Measurements from ENCODE around the gene USP40. TPM values are rescaled to one million over a fixed set of nuclear protein-coding genes. Genes with fewer than 3 reads are reported as not detected.

Gene USP40
- total RNA-seq, 1 donor from 2014 or later, result 10.3 TPM

GRCh38 chr2:233448220-233448559, 118.4 kb downstream of the USP40 start:
- intact Hi-C loops (cut with micrococcal nuclease), result no loop called here

- intact Hi-C loops (cut with micrococcal nuclease), result no loop called here
Observed at GRCh38 chr2:233447506-233448219, 118.9 kb downstream of the USP40 start.

GRCh38 chr2:233446606-233447305, 119.8 kb downstream of the USP40 start:
- intact Hi-C loops (cut with micrococcal nuclease), result no loop called here

GRCh38 chr2:233446121-233446520, 120.5 kb downstream of the USP40 start:
- intact Hi-C loops (cut with micrococcal nuclease), result no loop called here

- intact Hi-C loops (cut with micrococcal nuclease), result no loop called here
Observed at GRCh38 chr2:233445152-233445830, 121.3 kb downstream of the USP40 start.

GRCh38 chr2:233444501-233444900, 122.1 kb downstream of the USP40 start:
- intact Hi-C loops (cut with micrococcal nuclease), result loop anchor here (5.0 kb wide), 1 partner anchor 837 kb away; no protein-coding TSS in a partner anchor

- intact Hi-C loops (cut with micrococcal nuclease), result loop anchor here (1.0 to 5.0 kb wide), 10 partner anchors 21 to 836 kb away; partner anchors contain the start of genes ATG16L1 and DGKD
Observed at GRCh38 chr2:233443511-233444183, 122.9 kb downstream of the USP40 start.

GRCh38 chr2:233442028-233442310, 124.6 kb downstream of the USP40 start:
- intact Hi-C loops (cut with micrococcal nuclease), result loop anchor here (2.0 to 5.0 kb wide), 2 partner anchors 269 to 835 kb away; no protein-coding TSS in a partner anchor

- intact Hi-C loops (cut with micrococcal nuclease), result loop anchor here (2.0 to 5.0 kb wide), 2 partner anchors 269 to 834 kb away; no protein-coding TSS in a partner anchor
Observed at GRCh38 chr2:233441161-233442027, 125.2 kb downstream of the USP40 start.

GRCh38 chr2:233440714-233441113, 125.9 kb downstream of the USP40 start:
- intact Hi-C loops (cut with micrococcal nuclease), result loop anchor here (5.0 kb wide), 1 partner anchor 833 kb away; no protein-coding TSS in a partner anchor

- intact Hi-C loops (cut with micrococcal nuclease), result loop anchor here (5.0 kb wide), 1 partner anchor 833 kb away; no protein-coding TSS in a partner anchor
Observed at GRCh38 chr2:233440314-233440713, 126.3 kb downstream of the USP40 start.

- intact Hi-C loops (cut with micrococcal nuclease), result no loop called here
Observed at GRCh38 chr2:233439191-233439590, 127.4 kb downstream of the USP40 start.

- intact Hi-C loops (cut with micrococcal nuclease), result no loop called here
Observed at GRCh38 chr2:233438573-233439147, 127.9 kb downstream of the USP40 start.

- intact Hi-C loops (cut with micrococcal nuclease), result no loop called here
Observed at GRCh38 chr2:233437439-233437955, 129.1 kb downstream of the USP40 start.

GRCh38 chr2:233436691-233437438, 129.7 kb downstream of the USP40 start:
- intact Hi-C loops (cut with micrococcal nuclease), result no loop called here

- intact Hi-C loops (cut with micrococcal nuclease), result no loop called here
Observed at GRCh38 chr2:233436191-233436581, 130.4 kb downstream of the USP40 start.

GRCh38 chr2:233435436-233436190, 131.0 kb downstream of the USP40 start:
- intact Hi-C loops (cut with micrococcal nuclease), result no loop called here

- intact Hi-C loops (cut with micrococcal nuclease), result no loop called here
Observed at GRCh38 chr2:233434666-233435330, 131.8 kb downstream of the USP40 start.

Measured in T-helper 1 cell treated with Interleukin-12 subunit alpha and Interleukin-12 subunit beta and Interleukin-4 antibody, amounts not matched to agents 30 ng/mL and 1 ng/mL, for 36 hours (primary cell).